ENCODE data around the gene ST3GAL4.
"Not testable (repeated sequence)": the region's sequence is repeated elsewhere in the genome, so short reads cannot be mapped to it uniquely, and the experiment has no call there.

ST3GAL4 gene

DNA sequence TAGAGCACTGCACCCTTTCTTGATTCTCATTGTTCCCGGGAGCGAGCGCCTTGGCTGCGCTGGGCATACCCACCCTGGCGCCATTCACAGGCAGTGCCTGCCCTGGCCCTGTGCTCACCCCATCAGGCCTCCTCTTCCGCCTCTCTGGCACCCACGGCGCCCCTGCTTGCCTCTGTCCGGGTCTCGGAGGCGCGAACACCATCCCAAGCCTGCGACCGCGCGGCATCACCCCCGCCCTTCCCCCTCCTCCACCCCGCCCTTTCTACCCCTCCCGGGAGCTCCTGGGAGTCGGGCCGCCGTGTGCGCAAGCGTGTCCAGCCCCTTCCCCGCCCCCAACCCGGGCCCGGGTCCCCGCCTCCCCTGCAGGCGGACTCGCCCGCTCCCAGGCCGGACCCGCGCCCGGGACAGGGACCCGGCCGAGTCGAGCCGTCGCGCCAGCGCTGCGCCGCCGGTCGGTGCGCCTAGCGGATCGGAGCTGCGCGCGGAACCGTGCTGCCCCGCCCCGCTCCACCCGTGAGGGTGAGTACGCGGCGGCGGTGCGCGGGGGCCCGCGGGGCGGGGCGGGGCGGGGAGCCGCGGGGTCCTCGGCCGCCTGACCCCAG, at the start of gene ST3GAL4:
Gene ST3GAL4 (plus strand): TSS at position 363 of the 602 bp plus-strand sequence. CDS start 50,470 bp downstream, outside the sequence.
- peak; percentile 90 for DNase-seq (ENCODE audit: low spot score)

DNA sequence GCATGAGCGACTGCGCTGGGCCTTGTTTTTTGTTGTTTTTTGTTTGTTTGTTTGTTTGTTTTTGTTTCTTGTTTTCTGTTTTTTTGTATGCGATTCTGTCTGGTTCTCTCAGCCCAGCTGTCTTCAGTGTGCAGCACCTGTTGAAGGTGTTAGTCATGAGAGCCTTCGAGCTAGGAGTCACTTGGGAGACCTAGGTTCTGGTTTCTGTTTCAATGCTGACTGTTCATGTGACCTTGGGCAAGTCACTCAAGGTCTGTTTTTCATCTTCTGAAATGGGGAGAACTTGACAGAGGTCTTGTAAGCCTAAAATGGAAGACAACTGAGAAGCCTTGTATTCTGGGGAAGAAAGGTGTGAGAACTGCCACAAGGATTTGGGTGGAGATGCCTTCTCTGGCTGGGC, 49.8 kb upstream of the ST3GAL4 start:
- DNase-seq (ENCODE audit: low spot score) = no peak

DNA sequence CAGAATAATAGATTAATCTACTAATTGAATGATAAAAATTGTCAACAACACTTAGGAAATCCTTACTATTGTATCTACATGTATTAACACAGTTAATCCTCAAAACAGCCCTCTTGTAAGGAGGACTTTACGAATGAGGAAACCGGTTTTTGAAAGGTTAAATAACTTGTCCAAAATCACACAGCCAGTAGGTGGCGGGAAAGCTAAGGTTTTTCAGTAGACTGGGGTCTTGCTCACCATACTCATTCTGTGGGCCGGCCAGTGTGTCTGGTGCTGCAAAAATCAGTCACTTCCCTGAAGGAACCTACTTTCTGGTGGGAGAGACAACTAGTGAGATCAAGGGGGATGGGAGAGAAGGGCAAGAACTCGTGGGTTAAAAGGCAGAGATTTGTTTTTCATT, 47.8 kb upstream of the ST3GAL4 start:
- DNase-seq (ENCODE audit: low spot score) = no peak

DNA sequence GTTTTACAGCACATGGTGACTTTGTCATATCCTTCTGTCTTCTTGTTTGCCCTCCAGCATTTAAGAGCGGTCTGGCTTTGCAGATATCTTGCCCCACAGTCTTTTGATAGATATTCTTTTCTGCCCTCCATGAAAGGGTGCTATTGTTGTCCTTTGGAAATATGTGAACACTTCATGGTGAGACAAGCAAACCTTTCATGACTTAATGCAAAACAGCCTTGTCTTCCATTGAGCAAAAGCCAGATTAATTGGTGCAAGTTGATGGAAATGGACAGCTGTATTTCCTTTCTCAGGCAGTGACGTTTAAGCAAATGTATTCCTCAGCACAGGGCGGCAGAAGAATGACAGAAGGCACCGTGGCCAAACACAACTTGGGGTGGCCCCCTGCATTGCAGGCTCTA, 47.2 kb upstream of the ST3GAL4 start:
- DNase-seq (ENCODE audit: low spot score) = no peak

GRCh38 chr11:126308771-126309170, 46.7 kb upstream of the ST3GAL4 start:
- not testable (repeated sequence) for DNase-seq (ENCODE audit: low spot score)

DNA sequence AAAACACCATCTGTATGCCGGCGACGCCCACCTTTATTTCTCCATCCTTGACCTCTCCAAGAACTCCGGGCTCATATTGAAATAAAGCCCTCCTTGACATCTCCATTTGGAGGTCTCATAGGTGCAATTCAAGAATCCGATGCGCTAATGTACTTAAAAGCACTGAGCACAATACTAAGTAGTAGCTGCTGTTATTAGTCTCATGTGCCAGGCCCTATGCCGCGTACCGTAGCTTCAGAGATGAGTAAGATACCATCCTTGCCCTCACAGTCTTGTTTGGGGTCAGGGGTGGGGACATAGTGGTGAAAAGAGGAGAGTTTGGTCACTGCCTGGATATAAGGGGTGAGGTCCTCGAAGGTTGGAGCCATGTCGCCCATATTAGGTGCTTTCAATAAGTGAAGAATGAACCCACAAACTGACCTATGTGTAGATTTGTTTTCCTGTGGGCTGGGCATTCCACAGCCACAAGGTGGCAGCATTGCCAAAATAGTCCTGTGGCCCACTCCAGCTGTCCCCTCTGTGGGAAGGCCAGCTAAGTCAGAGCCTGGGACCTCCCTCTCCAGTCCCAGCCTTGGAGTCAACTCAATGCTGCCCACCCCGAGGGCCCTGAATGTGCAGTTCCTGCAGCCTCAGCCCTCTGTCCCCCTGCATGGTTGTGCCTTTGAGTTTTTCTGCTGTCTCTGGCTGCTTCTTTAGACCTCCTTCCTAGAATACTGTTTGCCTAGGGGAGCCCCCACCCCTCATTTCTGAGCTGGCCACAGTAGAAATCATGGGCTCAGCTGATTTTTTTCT, 45.1 kb upstream of the ST3GAL4 start:
- DNase-seq (ENCODE audit: low spot score) = peak; percentile 78

GRCh38 chr11:126310992-126311310, 44.5 kb upstream of the ST3GAL4 start:
- no peak for DNase-seq (ENCODE audit: low spot score)

- no peak for DNase-seq (ENCODE audit: low spot score)
These were observed 43.8 kb upstream of the ST3GAL4 start for GRCh38 chr11:126311401-126312291.

DNA sequence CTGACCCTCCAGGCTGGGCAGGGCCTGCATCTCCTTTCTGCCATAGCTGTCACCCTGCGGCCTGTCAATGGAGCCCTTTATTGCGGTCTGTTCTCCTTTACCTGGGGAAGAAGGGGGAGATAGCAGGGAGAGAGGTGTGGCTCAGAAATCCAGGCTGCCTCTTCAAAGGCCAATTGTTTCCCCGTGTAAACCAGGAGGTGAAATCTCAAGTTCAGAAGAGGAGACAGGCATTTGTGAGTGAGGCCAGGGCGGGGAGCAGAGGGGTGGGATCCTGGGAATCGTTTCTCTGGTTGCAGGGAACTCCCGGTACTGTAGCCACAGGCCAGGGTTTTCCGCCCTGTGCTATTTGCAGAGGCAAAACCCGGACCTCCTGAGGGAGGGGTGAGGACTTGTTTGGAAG, 42.5 kb upstream of the ST3GAL4 start:
- DNase-seq (ENCODE audit: low spot score) = no peak

DNA sequence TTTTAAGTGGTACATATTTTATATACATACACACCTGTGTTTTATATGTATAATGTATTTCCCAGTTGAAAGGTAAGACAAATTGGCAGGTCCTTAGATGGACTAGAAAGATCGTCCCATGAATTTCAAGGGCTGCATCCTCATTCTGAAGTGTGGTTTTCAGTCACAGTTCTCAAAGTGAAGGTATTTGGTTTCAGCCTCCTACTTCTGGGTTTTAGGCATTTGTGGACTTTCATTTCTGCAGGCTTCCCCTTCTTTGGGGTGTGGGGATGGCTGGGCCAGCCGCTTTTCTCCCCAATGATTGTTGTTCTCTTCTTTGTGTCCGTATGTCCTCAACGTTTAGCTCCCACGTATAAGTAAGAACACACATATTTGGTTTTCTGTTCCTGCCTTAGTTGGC, 41.7 kb upstream of the ST3GAL4 start:
- DNase-seq (ENCODE audit: low spot score) = no peak

DNA sequence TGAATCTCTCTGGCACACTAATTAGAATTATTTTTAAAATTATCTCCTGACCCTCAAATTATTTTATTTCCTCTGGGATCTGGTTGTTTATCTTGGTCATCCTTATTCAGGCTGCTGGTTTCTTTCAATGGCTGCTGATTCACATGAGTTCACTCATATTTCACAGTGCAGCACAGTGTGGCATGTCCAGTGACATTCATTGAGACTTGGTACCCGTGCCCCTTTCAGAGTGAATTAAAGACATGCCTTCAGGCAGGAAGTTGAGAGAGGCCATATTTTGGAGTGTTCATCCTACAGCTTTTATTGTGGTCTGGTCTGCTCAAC, 38.1 kb upstream of the ST3GAL4 start:
- no peak for DNase-seq (ENCODE audit: low spot score)

GRCh38 chr11:126317756-126318573, 37.5 kb upstream of the ST3GAL4 start:
- DNase-seq (ENCODE audit: low spot score) = peak; percentile 62

GRCh38 chr11:126318574-126319373, 36.7 kb upstream of the ST3GAL4 start:
- peak; percentile 77 for DNase-seq (ENCODE audit: low spot score)

DNA sequence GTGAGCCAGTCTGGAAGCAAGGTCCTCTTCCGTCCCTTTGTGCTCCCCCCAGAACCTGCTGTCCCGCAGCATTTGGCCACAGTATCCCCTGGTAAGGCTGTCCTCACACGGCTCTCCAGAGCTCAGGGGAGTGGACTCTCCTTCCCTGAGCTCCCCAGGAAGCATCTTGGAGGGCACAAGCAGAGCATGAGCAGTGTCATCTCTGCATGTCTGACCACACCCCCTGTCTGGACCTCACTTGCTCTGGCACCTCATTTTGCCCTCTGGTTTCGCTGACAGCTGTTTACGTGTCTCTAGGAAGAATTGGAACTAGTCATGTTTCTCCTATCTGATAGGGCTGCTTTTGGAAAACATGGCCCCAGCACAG, 36.1 kb upstream of the ST3GAL4 start:
- no peak for DNase-seq (ENCODE audit: low spot score)

GRCh38 chr11:126322996-126323395, 32.5 kb upstream of the ST3GAL4 start:
- no peak for DNase-seq (ENCODE audit: low spot score)

DNA sequence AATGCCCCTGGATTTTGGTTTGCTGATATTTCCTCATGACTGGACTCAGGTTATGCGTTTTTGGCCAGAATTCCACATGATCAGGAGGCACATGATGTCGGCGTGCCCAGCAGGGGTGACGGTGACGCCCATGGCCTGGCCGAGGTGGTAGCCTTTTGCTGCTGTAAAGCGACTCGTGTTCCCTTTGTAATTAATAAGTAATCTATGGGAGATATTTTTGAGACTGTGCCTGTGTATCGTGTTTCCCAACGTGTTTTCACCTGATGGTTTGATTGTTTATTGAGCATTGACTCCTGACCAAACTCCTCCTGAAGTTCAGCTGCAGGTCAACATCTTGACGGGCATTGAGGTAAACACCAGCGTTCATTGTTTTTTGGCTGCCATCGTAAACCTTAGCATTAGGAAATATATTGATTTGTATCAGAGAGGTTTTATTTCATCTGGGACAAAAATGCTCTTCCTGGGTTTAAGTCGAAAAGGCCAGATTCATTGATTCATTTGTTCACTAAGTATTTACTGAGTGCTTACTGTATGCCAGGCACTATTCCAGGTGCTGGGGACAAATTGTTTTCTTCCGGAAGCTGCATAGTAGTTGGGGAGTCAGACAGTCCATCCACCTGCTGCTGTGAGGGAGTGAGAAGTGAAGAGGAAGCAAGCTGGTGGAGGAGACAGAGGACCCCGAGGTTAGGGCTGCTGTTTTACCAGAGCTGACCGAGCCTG, 28.0 kb upstream of the ST3GAL4 start:
- no peak for DNase-seq (ENCODE audit: low spot score)

DNA sequence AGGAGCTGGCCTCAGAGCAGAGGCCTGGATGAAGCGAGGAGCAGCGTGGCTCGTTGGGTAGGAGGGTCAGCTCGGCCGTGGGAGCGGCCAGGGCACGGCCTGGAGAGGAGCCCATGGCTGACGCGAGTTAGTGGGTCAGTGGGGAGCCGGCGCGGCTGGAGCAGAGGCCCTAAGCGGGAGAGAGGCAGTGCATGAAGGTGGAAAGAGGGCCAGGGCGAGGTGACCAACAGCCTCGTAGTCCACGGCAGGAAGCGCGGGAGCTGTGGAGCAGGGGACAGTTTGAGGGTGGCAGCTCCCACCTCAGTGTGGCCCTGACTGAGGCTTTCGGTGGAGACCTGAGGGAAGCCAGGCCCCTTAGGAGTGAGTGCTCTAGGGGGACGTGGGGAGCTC, 27.5 kb upstream of the ST3GAL4 start:
- no peak for DNase-seq (ENCODE audit: low spot score)

GRCh38 chr11:126328444-126328843, 27.0 kb upstream of the ST3GAL4 start:
- no peak for DNase-seq (ENCODE audit: low spot score)

GRCh38 chr11:126328938-126329643, 26.4 kb upstream of the ST3GAL4 start:
- no peak for DNase-seq (ENCODE audit: low spot score)

- no peak for DNase-seq (ENCODE audit: low spot score)
These were observed 25.8 kb upstream of the ST3GAL4 start for GRCh38 chr11:126329644-126330211.

Data from hepatic stellate cell (primary cell).